GM19324 (cell line): ENCODE measurements around the gene TCEAL8.
A peak's percentile ranks its signal among the peaks of the same experiment; 100 is the strongest.
"Not testable (repeated sequence)": the region's sequence is repeated elsewhere in the genome, so short reads cannot be mapped to it uniquely, and the experiment has no call there.

Source experiments
- ATAC-seq: cut with Tn5 transposase; IDR thresholded peaks from one replicate; pipeline ENCODE4 v1.9.1; 2021; ENCODE audit warnings: mild to moderate bottlenecking, moderate library complexity; ENCODE audit not compliant: unreplicated experiment, low FRiP score

TCEAL8 gene, protein sequence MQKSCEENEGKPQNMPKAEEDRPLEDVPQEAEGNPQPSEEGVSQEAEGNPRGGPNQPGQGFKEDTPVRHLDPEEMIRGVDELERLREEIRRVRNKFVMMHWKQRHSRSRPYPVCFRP

DNA sequence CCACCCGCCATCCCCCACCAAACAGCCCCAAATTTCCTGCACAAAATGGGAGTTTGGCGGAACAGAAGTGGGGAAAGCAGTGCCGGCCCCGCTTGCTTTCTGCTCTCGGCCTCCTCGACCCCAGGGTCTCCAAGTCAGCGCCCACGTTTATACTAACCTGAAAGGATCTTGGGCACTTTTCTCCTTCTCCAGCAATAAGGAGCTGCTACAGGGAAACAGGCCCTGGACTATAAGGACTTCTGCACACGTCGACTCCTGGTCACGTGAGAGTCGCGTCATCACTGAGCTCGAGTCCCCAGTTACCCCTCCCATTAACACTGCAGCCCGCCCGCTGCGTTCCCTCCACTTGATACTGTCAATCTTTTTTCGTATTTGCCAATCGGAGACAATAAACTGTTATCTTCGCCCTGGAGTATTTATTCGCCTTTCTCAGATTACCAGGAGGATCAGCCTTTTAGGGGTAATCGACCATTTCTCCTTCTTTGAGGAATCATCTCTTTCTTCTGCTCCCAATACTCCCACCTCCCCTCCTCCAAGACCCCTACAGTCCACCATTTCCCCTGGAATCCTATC lies at the start of gene TCEAL8:
TSS of gene TCEAL8 (minus strand) at position 235 of the 573 bp plus-strand sequence. CDS start 1,176 bp downstream, outside the sequence.
- peak; percentile 94 for ATAC-seq

DNA sequence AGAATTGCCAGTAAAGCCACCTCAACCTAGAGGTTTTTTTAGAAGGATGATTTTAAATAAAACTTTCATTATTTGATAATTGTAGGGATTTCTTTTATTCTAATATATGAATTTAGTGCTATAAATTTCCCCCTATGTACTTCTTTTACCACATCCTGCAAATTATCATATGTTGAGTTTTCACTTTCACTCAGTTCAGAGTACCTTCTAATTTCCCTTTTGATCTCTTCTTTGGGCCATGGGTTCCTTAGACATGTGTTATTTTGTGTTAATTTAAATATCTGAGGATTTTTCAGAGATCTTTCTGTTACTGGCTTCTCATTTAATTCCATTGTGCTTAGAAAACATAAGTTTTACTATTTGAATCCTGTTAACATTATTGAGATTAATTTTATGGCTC lies 49.8 kb upstream of the TCEAL8 start:
- no peak for ATAC-seq

DNA sequence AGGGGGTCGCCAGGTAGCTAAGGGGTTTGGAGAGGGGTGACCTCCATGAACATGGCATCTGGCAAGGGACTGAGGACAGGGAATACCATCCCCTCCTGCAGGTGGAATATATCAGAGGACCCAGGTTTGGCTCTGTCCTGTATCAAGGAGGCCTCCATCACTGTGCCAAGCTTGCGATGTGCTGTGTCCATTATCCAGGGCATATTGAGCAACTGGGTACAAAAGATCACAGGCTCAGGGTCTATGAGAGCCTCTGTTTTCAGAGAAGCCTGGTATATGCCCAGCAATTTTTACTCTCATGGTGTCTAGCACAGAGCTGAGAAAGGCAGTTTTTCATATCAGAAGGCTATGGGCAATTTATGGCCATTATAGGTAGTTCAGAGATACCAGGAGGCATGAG lies 38.2 kb upstream of the TCEAL8 start:
- ATAC-seq, result no peak

DNA sequence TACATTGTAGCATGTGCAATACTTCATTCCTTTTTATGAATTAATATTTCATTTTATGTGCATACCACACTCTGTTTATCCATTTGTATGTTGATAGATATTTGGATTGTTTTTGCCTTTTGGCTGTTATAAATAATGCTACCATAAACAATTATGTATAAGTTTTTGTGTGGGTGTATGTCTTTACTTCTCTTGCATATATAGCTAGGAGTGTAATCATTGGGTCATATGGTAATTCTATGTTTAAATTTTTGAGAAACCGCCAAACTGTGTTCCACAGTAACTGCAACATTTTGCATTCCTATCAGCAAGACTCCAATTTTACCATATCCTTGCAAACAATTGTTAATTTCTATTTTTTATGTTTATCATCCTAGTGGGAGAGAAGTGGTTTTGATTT lies 24.7 kb upstream of the TCEAL8 start:
- no peak for ATAC-seq

DNA sequence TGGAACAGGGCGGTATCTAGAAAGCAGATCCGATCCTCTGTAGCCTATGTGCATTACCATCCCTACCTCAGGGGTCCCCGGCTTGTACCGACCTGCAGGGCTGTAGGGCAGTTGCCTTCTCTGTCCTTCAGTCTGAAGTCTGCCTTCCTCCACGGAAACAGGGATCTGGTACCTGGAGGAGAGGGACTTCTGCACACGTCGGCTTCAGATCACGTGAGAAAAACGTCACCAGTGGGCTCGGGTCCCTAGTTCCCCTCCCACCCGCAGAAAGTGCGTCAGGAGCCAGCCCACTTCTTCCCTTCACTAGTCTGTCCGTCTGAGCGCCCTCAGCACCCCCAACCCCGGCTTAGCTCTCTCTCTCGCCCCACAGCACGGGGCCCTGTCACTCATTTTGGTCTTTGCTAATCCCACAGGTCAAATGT lies 21.6 kb upstream of the TCEAL8 start, which contains the start of gene TCEAL5:
TSS of gene TCEAL5 (minus strand) at position 170 of the 422 bp plus-strand sequence. CDS start 2,187 bp downstream, outside the sequence.
- ATAC-seq, result no peak

DNA sequence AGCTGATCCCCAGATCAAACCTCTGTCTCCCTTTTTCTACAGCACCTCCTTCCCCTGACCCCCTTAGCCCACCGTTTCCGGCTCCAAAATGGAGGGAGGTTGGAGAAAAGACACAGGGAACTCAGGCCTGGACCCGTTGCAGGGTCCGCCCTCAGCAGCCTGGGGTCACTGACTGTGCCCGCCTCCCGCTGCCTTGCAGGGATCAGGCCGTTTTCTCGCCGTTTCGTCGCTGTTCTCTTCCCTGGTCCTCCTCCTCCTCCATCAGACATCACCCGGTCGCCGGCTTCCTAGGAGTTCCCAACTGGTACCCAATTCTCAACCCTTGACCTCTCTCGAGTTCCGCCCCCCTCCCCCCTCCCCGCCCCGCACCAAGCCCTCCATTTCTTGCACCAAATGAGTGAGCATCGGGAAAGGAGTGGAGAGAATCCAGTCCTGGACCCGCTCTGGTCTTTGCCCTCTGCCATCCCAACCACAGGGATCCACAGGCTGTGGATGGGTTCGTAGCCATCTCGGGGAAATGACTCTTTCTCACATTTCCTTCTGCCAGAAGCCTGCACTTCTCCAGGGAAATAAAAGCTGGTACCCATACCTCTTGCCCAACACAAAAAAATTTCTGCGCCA lies 21.1 kb upstream of the TCEAL8 start:
- no peak for ATAC-seq

DNA sequence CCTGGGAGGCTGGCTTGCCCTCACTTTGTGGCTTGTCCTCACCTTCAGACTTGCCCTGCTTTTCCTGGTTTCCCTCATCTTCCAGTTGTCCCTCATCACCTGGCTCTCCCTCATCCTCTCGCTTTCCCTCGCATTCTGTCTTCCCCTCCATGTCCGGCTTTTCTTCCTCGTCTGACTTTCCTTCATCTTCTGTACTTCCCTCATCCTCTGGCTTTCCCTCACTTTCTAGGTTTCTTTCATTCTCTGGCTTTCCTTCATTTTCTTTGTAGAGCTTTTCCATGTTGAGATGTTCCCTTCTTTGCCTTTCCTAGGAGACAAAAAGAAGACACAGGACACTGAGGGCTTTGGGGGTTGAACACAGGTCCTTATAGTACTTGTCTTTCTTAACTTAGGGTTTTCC lies 19.3 kb upstream of the TCEAL8 start:
- no peak for ATAC-seq

DNA sequence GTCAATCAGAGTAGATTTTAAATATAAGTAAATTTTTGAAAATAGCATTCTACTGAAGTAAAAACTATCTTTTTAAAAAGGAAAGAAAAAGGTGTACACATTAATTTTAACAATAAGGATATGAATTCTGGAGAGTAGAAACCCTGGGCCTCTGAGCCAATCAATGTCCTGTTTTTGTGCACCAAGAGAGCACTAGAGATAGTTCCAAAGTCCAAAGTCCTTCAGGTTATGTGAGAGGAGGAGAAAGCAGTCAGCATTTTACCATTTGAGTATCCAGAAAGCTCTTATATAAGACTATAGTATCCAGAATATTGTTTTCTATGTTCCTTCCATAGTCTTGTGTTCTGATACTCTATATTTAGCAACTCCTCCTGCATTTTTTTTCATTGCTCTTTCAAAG lies 3.3 kb upstream of the TCEAL8 start:
- no peak for ATAC-seq

DNA sequence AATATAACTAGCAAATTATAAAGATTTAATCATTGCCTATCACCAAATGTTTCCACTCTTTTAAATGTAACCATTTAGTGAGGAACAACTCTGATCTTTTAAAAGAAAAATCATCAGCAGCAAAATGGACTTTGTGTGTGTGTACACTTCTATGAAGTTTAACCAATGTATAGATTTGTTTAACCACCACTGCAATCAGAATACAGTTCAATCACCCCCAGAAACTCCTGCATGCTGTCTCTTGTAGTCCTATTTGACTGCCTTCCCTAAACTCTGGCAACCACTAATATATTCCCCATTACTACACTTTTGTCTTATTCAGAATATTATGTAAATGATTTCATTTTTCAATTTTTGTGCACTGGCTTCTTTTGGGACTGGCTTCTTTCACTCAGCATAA lies 1.7 kb upstream of the TCEAL8 start:
- no peak for ATAC-seq

DNA sequence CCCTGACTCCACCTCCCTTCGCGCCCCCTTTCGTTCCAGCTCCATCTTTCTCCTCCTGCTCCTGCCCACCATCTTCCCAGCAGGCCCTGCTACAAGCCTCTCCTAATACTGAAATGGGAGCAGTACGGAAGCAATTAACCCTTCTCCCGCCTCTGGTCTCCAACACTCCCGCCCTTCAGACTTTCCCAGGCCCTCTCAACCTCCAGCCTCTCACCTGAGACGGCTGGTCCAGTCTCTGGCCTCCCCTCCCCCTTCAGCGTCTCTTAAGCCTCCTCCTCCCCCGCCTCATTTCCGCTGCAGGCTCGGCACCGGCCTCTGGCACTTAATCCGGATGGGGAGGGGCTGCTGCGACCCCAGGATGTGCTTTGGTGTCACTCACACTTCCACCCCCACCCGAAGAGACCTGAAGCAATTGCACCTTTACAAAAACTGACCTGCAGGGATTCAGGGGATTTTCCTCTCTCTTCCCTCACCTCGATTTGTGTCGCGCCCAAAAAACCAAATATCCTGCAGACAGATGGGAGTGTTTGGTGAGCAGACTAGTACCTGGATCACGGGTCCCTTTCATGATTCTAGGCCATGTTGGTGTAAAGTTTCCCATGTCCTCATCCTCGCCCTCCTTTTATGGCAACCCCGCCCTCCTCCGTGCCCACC lies 657 bp downstream of the TCEAL8 start:
- no peak for ATAC-seq

DNA sequence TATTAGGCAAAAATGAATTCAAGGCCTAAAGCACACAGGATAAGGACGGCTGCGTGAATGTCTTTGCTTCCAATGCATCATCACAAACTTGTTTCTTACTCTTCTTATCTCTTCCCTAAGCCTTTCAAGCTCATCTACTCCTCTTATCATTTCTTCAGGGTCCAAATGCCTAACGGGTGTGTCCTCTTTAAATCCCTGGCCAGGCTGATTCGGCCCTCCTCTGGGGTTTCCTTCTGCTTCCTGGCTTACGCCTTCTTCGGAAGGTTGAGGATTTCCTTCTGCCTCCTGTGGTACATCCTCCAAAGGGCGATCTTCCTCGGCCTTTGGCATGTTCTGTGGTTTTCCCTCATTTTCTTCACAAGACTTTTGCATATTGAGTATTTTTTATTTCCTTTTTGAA lies 1.3 kb downstream of the TCEAL8 start:
- ATAC-seq, result no peak

DNA sequence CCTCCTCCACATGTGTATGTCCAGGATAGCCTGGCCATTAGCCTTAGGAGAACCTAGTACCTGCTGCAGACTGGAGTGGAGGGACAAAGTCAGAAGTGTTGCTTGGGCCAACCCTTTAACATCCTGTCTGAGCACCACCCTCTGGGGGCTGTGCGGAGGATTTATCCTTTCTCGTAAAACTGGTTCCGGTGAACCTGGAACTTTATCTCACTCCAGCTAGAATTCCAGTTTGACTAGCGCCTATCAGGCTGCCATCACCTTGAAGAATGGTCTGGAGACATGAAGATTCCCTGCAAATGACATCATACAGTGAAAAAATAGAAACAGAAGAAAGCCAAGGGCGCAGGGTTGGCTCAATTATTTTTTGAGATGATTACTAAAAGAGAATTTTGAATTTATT lies 4.0 kb downstream of the TCEAL8 start:
- no peak for ATAC-seq

DNA sequence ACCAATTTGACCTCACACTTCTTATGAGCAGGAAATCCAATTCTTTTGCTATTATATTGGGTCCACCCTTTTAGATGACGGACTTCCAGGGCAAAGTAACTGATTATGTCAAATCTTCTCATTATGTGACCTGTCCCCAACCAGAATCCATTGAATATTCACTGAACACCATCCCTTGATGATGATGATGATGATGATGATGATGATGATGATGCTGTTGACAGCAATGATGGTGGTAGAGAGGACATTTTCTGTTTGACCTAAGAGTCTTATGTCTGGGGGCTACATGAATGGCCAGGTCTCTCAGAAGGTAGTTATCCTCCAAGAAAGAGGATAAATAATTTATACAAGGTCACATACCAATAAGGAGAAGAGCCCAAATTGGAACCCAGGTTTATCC lies 5.2 kb downstream of the TCEAL8 start:
- no peak for ATAC-seq

DNA sequence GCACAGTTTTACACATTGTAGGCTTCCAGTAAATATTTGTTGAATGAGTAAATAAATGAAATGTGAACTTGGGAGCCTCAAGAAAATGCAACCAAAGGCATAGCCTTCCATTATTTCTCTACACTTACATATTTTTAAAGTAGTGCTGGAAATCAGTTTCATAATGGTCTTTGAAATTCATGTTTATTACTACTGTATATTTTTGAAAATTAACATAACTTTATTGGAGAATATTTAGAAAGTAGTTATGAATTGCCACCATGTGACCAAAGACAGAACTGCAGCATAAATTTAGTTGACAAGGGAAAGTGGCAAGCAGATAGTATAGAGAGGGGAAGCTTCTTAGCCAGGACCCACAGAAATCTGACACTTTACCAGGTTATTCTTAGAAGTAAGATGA lies 6.4 kb downstream of the TCEAL8 start:
- ATAC-seq, result no peak

DNA sequence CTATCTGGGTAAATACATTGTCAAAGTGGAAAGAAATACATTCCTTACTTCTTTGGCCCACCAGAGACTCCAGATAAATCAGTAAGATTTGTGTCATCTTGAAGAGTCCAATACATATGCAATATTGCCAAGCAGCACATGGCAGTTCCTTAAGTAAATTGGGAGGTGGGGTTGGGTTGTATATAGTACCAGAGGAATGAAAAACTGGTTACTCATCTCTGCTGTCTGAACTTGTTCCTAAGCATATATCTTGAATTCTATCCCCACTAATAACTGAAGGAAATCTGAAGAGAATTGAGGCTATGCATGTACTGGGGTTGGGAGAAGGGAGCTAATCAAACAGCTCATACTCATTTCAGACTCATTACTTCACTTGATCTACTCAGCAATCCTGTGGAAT lies 14.8 kb downstream of the TCEAL8 start:
- no peak for ATAC-seq

DNA sequence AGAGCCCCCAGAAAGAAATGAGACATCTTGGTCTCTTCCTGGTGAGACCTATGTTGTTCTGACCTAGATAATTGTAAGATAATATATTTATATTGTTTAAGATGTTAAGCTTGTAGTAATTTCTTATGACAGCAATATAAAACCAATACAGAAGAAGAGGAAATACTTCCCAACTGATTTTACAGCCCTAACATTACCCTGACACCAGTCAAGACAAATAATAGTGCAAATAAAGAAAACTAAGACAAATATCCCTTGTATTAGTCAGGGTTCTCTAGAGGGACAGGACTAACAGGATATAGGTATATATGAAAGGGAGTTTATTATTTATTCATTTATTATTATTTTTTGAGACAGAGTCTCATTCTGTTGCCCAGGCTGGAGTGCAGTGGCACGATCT lies 18.7 kb downstream of the TCEAL8 start:
- no peak for ATAC-seq

DNA sequence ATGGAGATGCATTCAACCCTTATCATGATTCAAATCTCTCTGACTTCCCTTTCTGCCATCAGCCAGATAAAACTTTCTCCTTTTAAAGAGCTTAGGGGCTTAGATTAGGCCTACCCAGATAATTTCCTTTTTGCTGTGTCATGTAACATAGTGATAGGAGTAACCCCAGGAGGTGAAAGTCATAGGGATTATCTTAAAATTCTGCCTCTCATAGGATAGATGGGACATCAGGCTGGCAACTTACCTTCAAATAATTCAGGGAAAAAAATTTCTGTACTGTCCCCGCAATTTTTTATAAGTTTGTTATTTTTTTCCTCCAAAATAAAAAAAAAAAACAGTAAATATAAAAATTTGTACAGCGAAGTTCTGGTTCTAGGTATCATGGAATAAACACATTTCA lies 19.3 kb downstream of the TCEAL8 start:
- not testable (repeated sequence) for ATAC-seq

DNA sequence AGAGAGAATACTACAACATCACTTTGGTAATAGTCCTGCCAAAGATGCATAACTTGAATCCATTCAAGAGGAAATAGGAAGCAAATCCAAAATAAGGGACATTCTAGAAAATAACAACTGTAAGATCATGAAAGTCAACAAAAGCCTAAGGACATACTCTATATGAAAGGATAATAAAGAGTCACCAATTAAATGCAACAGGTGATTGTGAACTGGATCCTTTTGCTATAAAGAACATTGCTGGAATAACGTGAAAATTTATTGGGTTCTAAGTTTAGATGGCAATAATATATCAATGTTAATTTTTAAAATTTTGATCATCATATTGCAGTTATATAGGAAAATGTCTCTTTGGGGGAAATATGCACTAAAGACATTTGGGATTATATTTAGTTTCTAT lies 20.1 kb downstream of the TCEAL8 start:
- ATAC-seq, result no peak

DNA sequence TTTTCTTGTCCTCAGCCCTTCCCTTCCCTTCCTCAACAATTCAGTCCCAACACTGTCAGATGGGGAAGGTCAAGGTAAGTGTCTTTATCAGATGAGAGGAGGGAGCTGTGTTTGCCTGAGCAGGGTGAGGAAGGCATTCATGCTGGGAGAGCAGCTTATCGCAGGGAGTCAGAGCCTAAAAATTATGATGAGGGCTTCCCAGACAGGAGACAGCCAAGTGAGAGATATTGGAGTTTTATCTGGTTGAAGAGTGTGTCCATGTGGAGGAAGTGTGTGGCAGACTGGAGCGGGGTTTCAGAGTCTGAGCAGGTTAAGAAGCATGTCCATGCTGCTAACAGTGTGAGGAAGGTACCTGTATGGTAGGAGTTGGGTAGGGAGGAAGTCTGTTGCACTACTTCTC lies 21.7 kb downstream of the TCEAL8 start:
- ATAC-seq, result no peak

DNA sequence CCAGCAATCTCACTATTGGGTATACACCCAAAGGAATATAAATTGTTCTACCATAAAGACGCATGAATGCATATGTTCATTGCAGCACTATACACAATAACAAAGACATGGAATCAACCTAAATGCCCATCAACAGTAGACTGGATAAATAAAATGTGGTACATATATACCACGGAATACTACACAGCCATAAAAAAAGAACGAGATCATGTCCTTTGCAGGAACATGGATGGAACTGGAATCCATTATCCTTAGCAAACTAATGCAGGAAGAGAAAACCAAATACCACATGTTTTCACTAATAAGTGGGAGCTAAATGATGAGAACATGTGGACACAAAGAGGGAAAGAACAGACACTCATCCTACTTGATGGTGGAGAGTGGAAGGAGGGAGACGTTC lies 29.0 kb downstream of the TCEAL8 start:
- ATAC-seq, result not testable (repeated sequence)

DNA sequence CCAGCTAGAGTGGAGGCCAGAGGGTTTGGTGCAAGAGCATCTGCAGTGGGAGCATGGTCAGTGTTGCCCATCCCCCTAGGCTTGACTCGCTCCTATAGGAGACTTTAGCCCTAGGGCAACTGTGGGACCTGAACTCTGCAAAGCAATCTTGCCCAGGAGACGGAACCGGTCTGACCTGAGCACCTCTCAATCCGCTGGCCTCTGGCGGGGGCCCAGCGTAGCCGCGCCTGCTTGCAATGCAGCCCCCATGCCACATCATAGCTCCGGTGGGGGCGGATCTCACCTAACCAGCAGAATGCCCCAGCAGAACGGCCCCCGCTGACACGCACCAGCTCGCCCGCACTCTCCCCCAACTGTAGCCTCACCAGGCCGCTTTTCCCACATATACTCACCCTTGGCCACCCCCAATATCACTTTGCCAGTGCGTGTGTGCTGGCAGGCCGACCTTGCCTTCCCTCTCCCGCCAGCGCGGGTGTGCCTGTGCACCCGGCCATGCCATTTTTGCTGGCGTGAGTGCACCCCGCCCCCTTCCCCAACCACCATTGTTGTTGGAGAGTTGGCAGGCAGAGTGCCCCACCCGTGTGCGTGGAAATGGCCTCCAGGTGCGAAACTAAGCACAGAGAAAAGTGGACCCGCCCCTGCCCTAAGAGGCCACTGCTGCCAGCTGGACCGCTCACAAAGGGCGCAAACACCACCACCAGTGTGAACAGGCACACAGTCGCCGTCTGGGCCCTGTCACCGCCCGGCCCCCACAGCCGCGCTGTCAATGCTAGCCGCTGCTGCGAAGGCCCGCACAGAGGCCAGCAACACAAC lies 34.2 kb downstream of the TCEAL8 start:
- ATAC-seq, result no peak
